ENCODE results near the gene ZNF385D. TPM values are rescaled to one million over a fixed set of nuclear protein-coding genes. Genes with fewer than 3 reads are reported as not detected.

ZNF385D gene
- total RNA-seq, 1 experiment from 2014 or later: not detected

GRCh38 chr3:21798356-21799088, 47.5 kb upstream of the ZNF385D start:
- no peak for DNase-seq (ENCODE audit: low read depth, low spot score)
- CTCF ChIA-PET: no interaction called here
- H4K20me1 ChIP-seq (ENCODE audit: insufficient read depth): no peaks in the 10 kb centered on the region
- POLR2A ChIA-PET: no interaction called here
- H3K4me2 ChIP-seq (ENCODE audit: low read length): no peak overlapping the region
- H3K27ac ChIP-seq (ENCODE audit: low read depth, low read length): no peak overlapping the region
- no peaks in the 10 kb centered on the region for H3K27me3 ChIP-seq (ENCODE audit: insufficient read depth, low read length)
- BruUV-seq (replicated peaks): no TSS peak
- H3K9ac ChIP-seq (ENCODE audit: low read length): no peak overlapping the region
- H3K79me2 ChIP-seq (ENCODE audit: insufficient read depth, low read length): no peaks in the 10 kb centered on the region
- no peaks in the 10 kb centered on the region for H3K9me2 ChIP-seq (ENCODE audit: insufficient read depth)
- H3K4me3 ChIP-seq (replicated peaks in 1 of 2; ENCODE audit: low read depth in 1 of 2, low read length in 2 of 2): no peak overlapping the region
- ATAC-seq: no peak
- RAD21 ChIA-PET (ENCODE audit: low non-redundant PET in 1 of 2, low total read pairs in 2 of 2, uncharacterized antibody in 2 of 2, unreplicated experiment in 2 of 2): no interaction called here
- peaks cover 5 to 20% of the 10 kb centered on the region in 2 experiments; a peak in 2 of 4 replicates for H3K9me3 ChIP-seq (ENCODE audit: control insufficient read depth in 1 of 2, insufficient read depth in 1 of 2, low read depth in 1 of 2, low read length in 2 of 2)
- no peak overlapping the region for H2AFZ ChIP-seq (ENCODE audit: low read depth, low read length, poor library complexity, severe bottlenecking)
- H3K4me1 ChIP-seq (ENCODE audit: control insufficient read depth in 1 of 2, insufficient read depth in 2 of 2, low read length in 2 of 2): no peaks in the 10 kb centered on the region
- TF ChIP-seq ZNF274 (IDR thresholded peaks at IDR 0.05; ENCODE audit: low read depth, low read length) (no peak), TCF7L2 (IDR thresholded peaks at IDR 0.05; ENCODE audit: borderline replicate concordance, extremely low read depth, insufficient read depth, insufficient read length) (no peak), ZBTB33 (IDR thresholded peaks at IDR 0.05; ENCODE audit: extremely low read depth, insufficient replicate concordance, low read length) (no peak), EZH2phosphoT487 (IDR thresholded peaks at IDR 0.05; ENCODE audit: borderline replicate concordance) (no peak), ATF3 (IDR thresholded peaks at IDR 0.05) (no peak), SP1 (IDR thresholded peaks at IDR 0.05; ENCODE audit: low read depth) (no peak), RAD21 (IDR thresholded peaks at IDR 0.05; ENCODE audit: low read depth) (no peak), SIN3A (IDR thresholded peaks at IDR 0.05; ENCODE audit: low read depth) (no peak), FOSL1 (IDR thresholded peaks at IDR 0.05; ENCODE audit: low read depth) (no peak), REST (IDR thresholded peaks at IDR 0.05; ENCODE audit: low read depth) (no peak), CTCF (IDR thresholded peaks at IDR 0.05 in 2 of 3, conservative IDR thresholded peaks at IDR 0.05 in 1 of 3; ENCODE audit: borderline replicate concordance in 1 of 3, insufficient read depth in 1 of 3, low read depth in 2 of 3, low read length in 2 of 3) (no peak), ZFX (IDR thresholded peaks at IDR 0.05) (no peak), MAX (IDR thresholded peaks at IDR 0.05) (no peak), EZH2 (IDR thresholded peaks at IDR 0.05) (no peak)
- no peaks in the 10 kb centered on the region for H3K36me3 ChIP-seq (ENCODE audit: control insufficient read depth in 1 of 2, insufficient read depth in 2 of 2, low read length in 2 of 2)
- intact Hi-C loops (cut with micrococcal nuclease): no loop called here

All from HCT116 (cell line).